ENCODE results near the gene CFAP45. TPM values are rescaled to one million over a fixed set of nuclear protein-coding genes. Genes with fewer than 3 reads are reported as not detected.
"Not testable (repeated sequence)": the region's sequence is repeated elsewhere in the genome, so short reads cannot be mapped to it uniquely, and the experiment has no call there.

CFAP45 gene
- total RNA-seq, 1 donor from 2014 or later = 2.8 TPM

DNA sequence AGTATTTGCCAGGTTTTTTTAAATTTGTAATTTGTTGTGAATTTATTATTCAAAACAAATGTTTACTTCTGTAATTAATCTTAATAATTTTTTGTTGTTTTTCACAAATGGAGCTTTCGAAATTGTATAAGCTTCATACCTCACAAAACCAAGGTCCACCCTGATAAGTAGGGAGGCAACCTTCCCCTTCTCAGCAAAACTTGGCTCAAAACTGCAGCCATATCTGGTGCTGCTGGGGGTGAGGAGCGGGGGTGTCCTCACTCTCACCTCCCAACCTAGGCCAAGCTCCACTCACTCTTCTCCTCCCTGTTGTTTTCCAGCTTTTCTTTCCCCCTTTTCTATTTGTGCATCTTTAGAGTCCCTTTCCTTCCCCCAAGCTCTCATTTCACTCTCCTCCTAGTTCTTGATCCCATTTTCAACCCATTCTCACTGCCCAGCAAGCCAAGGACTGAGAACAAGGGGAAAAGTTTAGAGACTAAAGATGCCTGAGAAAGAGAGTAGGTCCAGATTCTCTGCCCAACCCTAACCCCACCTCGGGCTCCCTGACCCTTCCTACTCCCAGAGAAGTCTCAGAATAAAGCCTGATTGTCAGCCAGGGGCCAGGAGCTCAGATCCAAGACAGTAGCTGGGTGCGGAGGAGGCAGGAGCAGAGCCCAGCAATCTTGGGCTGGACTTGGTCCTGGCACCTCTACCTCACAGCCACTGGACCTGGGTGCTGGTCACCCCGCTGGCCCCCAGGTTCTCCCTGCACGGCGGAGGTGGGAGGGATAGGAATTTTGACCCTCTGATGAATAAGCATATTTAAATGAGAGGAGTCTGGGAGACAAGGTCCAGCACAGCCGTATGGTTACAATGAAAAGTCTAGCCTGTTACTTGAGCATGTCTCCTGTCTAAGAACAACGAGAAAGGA is 8.3 kb upstream of the CFAP45 start:
- H3K27ac Mint-ChIP-seq = no peak overlapping the region
- no peaks in the 10 kb centered on the region for H3K27me3 Mint-ChIP-seq
- no peak for DNase-seq (ENCODE audit: extremely low spot score, unreplicated experiment)
- H3K4me3 Mint-ChIP-seq = no peak overlapping the region
- peaks cover 27% of the 10 kb centered on the region for H3K4me1 Mint-ChIP-seq (ENCODE audit: unreplicated experiment)
- H3K36me3 Mint-ChIP-seq = no peaks in the 10 kb centered on the region
- H3K9me3 Mint-ChIP-seq = peaks cover 7% of the 10 kb centered on the region
- no peak for TF ChIP-seq CTCF (conservative IDR thresholded peaks at IDR 0.05)

DNA sequence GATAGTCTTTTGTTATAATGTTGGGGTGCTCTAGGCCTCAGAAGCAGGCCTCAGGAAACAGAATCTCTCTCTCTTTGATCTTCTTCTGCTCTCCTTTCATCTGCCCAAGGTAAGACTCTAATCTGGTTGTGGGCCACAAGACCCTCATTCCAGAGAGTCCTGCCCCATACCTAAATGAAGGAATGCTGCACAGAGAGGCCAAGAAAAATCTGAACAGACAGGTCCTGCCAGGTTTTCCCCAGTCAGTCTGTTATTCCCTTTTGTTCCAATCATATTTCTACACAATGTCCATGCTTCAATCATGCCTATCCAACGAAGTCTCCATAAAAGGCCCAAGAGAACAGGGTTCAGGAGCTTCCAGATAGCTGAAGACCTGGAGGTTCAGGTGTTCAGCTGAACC is 7.0 kb upstream of the CFAP45 start:
- H3K27me3 Mint-ChIP-seq = no peaks in the 10 kb centered on the region
- no peaks in the 10 kb centered on the region for H3K36me3 Mint-ChIP-seq
- peaks cover 4% of the 10 kb centered on the region for H3K9me3 Mint-ChIP-seq
- H3K4me3 Mint-ChIP-seq = no peak overlapping the region
- H3K4me1 Mint-ChIP-seq (ENCODE audit: unreplicated experiment) = peaks cover 18% of the 10 kb centered on the region
- no peak overlapping the region for H3K27ac Mint-ChIP-seq
- no peak for TF ChIP-seq CTCF (conservative IDR thresholded peaks at IDR 0.05)
- DNase-seq (ENCODE audit: extremely low spot score, unreplicated experiment) = no peak

DNA sequence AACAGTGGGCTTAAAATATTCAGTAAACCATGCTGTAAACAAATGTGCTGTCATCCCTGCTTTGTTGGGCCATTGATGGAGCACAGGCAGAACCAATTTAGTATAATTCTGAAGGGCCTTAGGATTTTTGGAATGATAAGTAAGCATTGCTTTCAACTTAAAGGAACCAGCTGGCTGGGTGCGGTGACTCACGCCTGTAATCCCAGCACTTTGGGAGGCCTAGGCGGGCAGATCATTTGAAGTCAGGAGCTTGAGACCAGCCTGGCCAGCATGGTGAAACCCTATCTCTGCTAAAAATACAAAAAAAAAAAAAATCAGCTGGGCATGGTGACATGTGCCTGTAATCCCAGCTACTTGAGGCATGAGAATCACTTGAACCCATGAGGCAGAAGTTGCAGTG is 4.1 kb upstream of the CFAP45 start:
- DNase-seq (ENCODE audit: extremely low spot score, unreplicated experiment); H3K36me3 Mint-ChIP-seq; H3K27ac Mint-ChIP-seq; H3K27me3 Mint-ChIP-seq; H3K4me3 Mint-ChIP-seq; H3K9me3 Mint-ChIP-seq: not testable (repeated sequence)
- H3K4me1 Mint-ChIP-seq (ENCODE audit: unreplicated experiment) = peaks cover 18% of the 10 kb centered on the region

- H3K27me3 Mint-ChIP-seq = no peaks in the 10 kb centered on the region
- no peak for TF ChIP-seq CTCF (conservative IDR thresholded peaks at IDR 0.05)
- H3K36me3 Mint-ChIP-seq = peaks cover 3% of the 10 kb centered on the region
- DNase-seq (ENCODE audit: extremely low spot score, unreplicated experiment) = no peak
- H3K4me1 Mint-ChIP-seq (ENCODE audit: unreplicated experiment) = peaks cover 18% of the 10 kb centered on the region
- peaks cover 5% of the 10 kb centered on the region for H3K9me3 Mint-ChIP-seq
- H3K4me3 Mint-ChIP-seq = no peak overlapping the region
- H3K27ac Mint-ChIP-seq = no peak overlapping the region
These were observed 2.6 kb upstream of the CFAP45 start for GRCh38 chr1:159902541-159902940.

- Mint-ChIP-seq H3K4me1 (ENCODE audit: unreplicated experiment) (peaks cover 27% of the 10 kb centered on the region), H3K4me3 (peak overlapping the region; percentile 85), H3K9me3 (peaks cover 4% of the 10 kb centered on the region), H3K36me3 (peaks cover 3% of the 10 kb centered on the region), H3K27me3 (no peaks in the 10 kb centered on the region), H3K27ac (peak overlapping the region; percentile 96)
- DNase-seq (ENCODE audit: extremely low spot score, unreplicated experiment) = no peak
- TF ChIP-seq CTCF (conservative IDR thresholded peaks at IDR 0.05) = no peak
These were observed 893 bp upstream of the CFAP45 start for GRCh38 chr1:159900755-159901360.

DNA sequence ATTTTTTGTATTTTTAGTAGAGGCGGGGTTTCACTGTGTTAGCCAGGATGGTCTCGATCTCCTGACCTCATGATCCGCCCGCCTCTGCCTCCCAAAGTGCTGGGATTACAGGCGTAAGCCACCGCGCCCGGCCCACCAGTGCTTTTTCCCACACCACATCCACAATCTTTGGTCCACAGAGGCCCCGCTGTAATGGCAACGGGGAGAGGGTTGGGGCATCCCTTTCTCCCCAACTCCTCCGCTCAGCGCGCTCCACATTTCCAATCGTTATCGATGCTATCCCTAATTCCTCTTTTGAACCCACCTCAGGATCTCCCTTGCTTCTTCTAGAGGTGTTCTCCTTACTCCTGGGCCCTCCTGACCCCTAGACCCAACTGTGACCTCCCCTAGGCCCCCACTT is 331 bp downstream of the CFAP45 start:
- H3K27ac Mint-ChIP-seq = peak overlapping the region; percentile 96
- not testable (repeated sequence) for H3K27me3 Mint-ChIP-seq; H3K36me3 Mint-ChIP-seq; H3K9me3 Mint-ChIP-seq; DNase-seq (ENCODE audit: extremely low spot score, unreplicated experiment)
- H3K4me3 Mint-ChIP-seq = peak overlapping the region; percentile 85
- H3K4me1 Mint-ChIP-seq (ENCODE audit: unreplicated experiment) = peaks cover 35% of the 10 kb centered on the region
